Measurements from ENCODE around the gene DDX1. TPM values are rescaled to one million over a fixed set of nuclear protein-coding genes. Genes with fewer than 3 reads are reported as not detected.

Gene DDX1
- total and polyA plus RNA-seq, 2 of the 4 experiments (the other 2 are of a cell fraction): 73.6 to 74.9 TPM

GRCh38 chr2:15634846-15635490 is 43.3 kb downstream of the DDX1 start:
- no peak overlapping the region for H4K5ac ChIP-seq (ENCODE audit: low read depth, low read length)
- H2BK120ac ChIP-seq (ENCODE audit: low read depth, low read length): no peak overlapping the region
- ATAC-seq (ENCODE audit: low read depth) (no peak), DNase-seq (no peak)
- no peak overlapping the region for H2AFZ ChIP-seq (replicated peaks; ENCODE audit: low read length, poor library complexity)
- ChIA-PET CTCF (interaction anchor here (1.9 kb wide), 1 partner anchor 974 kb away, joined by 6 read pairs; no protein-coding TSS in a partner anchor), POLR2A (ENCODE audit: unreplicated experiment) (no interaction called here)
- no peak overlapping the region for H2AK9ac ChIP-seq (replicated peaks; ENCODE audit: low read depth, low read length, poor library complexity)
- no peaks in the 10 kb centered on the region for H3K79me1 ChIP-seq (ENCODE audit: low read depth in 1 of 2, low read length in 2 of 2)
- dilution Hi-C loops (cut with HindIII; ENCODE audit: low sequenced_read_pairs, unreplicated experiment): no loop called here
- no peak overlapping the region for H2BK20ac ChIP-seq (ENCODE audit: low read depth, low read length)
- H3K4me2 ChIP-seq (ENCODE audit: low read depth, low read length): no peak overlapping the region
- no peak overlapping the region for H3K4me3 ChIP-seq (ENCODE audit: insufficient read depth, low read depth, low read length)
- in situ Hi-C loops (cut with MboI; ENCODE audit: low sequenced_read_pairs): loop anchor here (5.0 to 10.0 kb wide), 2 partner anchors 972 to 1120 kb away; no protein-coding TSS in a partner anchor
- no peak overlapping the region for H3K4ac ChIP-seq (ENCODE audit: low read depth, low read length)
- no TSS peak for BruUV-seq (replicated peaks)
- peaks cover 2% of the 10 kb centered on the region; the same call in 1 of the 2 replicates for H3K4me1 ChIP-seq (ENCODE audit: control insufficient read depth, insufficient read depth, low read length)
- no peak overlapping the region for H3K18ac ChIP-seq (ENCODE audit: low read depth, low read length)
- no CpG with 5 or more reads among the region's 1 CpG for WGBS, 2 experiments (ENCODE audit: extremely low coverage in 2 of 2, insufficient read length in 1 of 2)
- no peak overlapping the region for H2AK5ac ChIP-seq (ENCODE audit: low read depth, low read length)
- H3K23ac ChIP-seq (ENCODE audit: low read depth, low read length): no peak overlapping the region
- intact Hi-C loops (cut with micrococcal nuclease): loop anchor here (5.0 kb wide), 1 partner anchor 852 kb away; no protein-coding TSS in a partner anchor
- H3K56ac ChIP-seq (ENCODE audit: extremely low read depth, insufficient read depth, low read length): no peak overlapping the region
- H4K8ac ChIP-seq (ENCODE audit: low read depth in 2 of 2, low read length in 2 of 2): no peak overlapping the region
- no peaks in the 10 kb centered on the region for H3K9me3 ChIP-seq (ENCODE audit: control insufficient read depth, insufficient read depth, low read length)
- no peaks in the 10 kb centered on the region for H3K9me1 ChIP-seq (ENCODE audit: insufficient read depth, low read length)
- H4K20me1 ChIP-seq (ENCODE audit: insufficient read depth, low read length): no peaks in the 10 kb centered on the region
- H2BK5ac ChIP-seq (ENCODE audit: low read depth, low read length, poor library complexity, severe bottlenecking): no peak overlapping the region
- H3K36me3 ChIP-seq (ENCODE audit: control insufficient read depth, insufficient read depth, low read length): peaks cover 25% of the 10 kb centered on the region
- TF ChIP-seq MXI1 (IDR thresholded peaks at IDR 0.05; ENCODE audit: borderline replicate concordance, low read depth, low read length): no peak
- no peak for TF ChIP-seq POLR2A (IDR thresholded peaks at IDR 0.05; ENCODE audit: low read depth, low read length)
- TF ChIP-seq CHD1 (IDR thresholded peaks at IDR 0.05; ENCODE audit: low read depth, low read length): no peak
- no peak for TF ChIP-seq RAD21 (IDR thresholded peaks at IDR 0.05; ENCODE audit: low read length)
- TF ChIP-seq USF2 (IDR thresholded peaks at IDR 0.05; ENCODE audit: low read depth, low read length): no peak
- H3K14ac ChIP-seq (replicated peaks; ENCODE audit: low read depth, low read length): no peak overlapping the region
- H3K27me3 ChIP-seq (ENCODE audit: control insufficient read depth, insufficient read depth, low read length): no peaks in the 10 kb centered on the region
- no peak overlapping the region for H4K91ac ChIP-seq (ENCODE audit: insufficient read depth, low read depth, low read length)
- H3K9ac ChIP-seq (ENCODE audit: low read depth, low read length): no peak overlapping the region
- no peak overlapping the region for H2BK15ac ChIP-seq (ENCODE audit: low read depth, low read length)
- no peak overlapping the region for H3K27ac ChIP-seq (ENCODE audit: insufficient read depth, low read length)

Measured in IMR-90 (cell line).